Gastroesophageal sphincter (tissue), 4 donors: Measurements from ENCODE around the gene C2orf76. TPM values are rescaled to one million over a fixed set of nuclear protein-coding genes. Genes with fewer than 3 reads are reported as not detected.

ENCODE experiments used
- ATAC-seq: fragments of 150-250 bp; one replicate; pipeline ENCODE4 v1.9.1; 2016; ENCODE audit warnings: mild to moderate bottlenecking, moderate library complexity
- H3K27ac ChIP-seq, 4 donors: fragments of 200-600 bp; sonication (generic) in 3 of 4; 1 replicate in 3 of 4; 2 replicates in 1 of 4; pipeline ENCODE4 v1.5.1; 2016 to 2019
- H3K27me3 ChIP-seq: fragments of 200-600 bp; sonication (generic); one replicate; pipeline ENCODE4 v1.5.1; 2019
- H3K36me3 ChIP-seq, 2 donors: fragments of 200-600 bp; sonication (generic); one replicate each; pipeline ENCODE4 v1.5.1; 2019; ENCODE audit warnings: control low read depth in 1 of 2
- H3K4me1 ChIP-seq, 3 donors: fragments of 200-600 bp; sonication (generic); 1 replicate in 2 of 3; 2 replicates in 1 of 3; pipeline ENCODE4 v1.5.1; 2016 to 2019; ENCODE audit warnings: control low read depth in 2 of 3
- H3K4me3 ChIP-seq, 2 donors: fragments of 200-600 bp; sonication (generic); one replicate each; pipeline ENCODE4 v1.5.1; 2019; ENCODE audit warnings: mild to moderate bottlenecking in 1 of 2, moderate library complexity in 1 of 2
- H3K9me3 ChIP-seq, 3 donors: fragments of 200-600 bp; sonication (generic); one replicate each; pipeline ENCODE4 v1.5.1; 2017 to 2019; ENCODE audit warnings: control low read depth in 2 of 3
- CTCF ChIP-seq, 4 experiments: fragments of 200-600 bp in 2 of 4; fragments of 450-650 bp in 2 of 4; sonication (generic) in 1 of 4; IDR thresholded peaks; one replicate each; pipeline ENCODE4 v1.5.1; 2017 to 2019; ENCODE audit warnings: antibody characterized with exemption in 4 of 4, mild to moderate bottlenecking in 2 of 4, moderate library complexity in 2 of 4
- EP300 ChIP-seq: sonication (generic); formaldehyde crosslinking; IDR thresholded peaks from one replicate; pipeline ENCODE4 v1.6.1; 2017; ENCODE audit warnings: antibody characterized with exemption, mild to moderate bottlenecking
- POLR2A ChIP-seq, 2 donors: fragments of 450-650 bp; IDR thresholded peaks; one replicate each; pipeline ENCODE4 v1.6.1; 2017; ENCODE audit warnings: antibody characterized with exemption in 2 of 2, mild to moderate bottlenecking in 2 of 2, moderate library complexity in 1 of 2
- POLR2AphosphoS5 ChIP-seq: sonication (generic); formaldehyde crosslinking; IDR thresholded peaks from one replicate; pipeline ENCODE4 v1.6.1; 2017; ENCODE audit warnings: antibody characterized with exemption
- WGBS, 2 donors: methylation state at CpG; one replicate each; pipeline ENCODE4 v1.1.5; 2018; ENCODE audit warnings: low coverage in 1 of 2; 5-methylcytosine and 5-hydroxymethylcytosine counted together
- total RNA-seq, 4 donors: library from RNA; depleted of rRNA; stranded (reverse); fragments of >200 nt; gene quantifications; one replicate each; pipeline ENCODE4 v1.1.0, GENCODE V29; 2016

The C2orf76 gene
- total RNA-seq, 4 donors from 2014 or later: 9.2 to 17.3 (median 11.9) TPM

GRCh38 chr2:119289642-119290041 is 77.0 kb downstream of the C2orf76 start:
- Histone ChIP-seq H3K27ac (peak overlapping the region in 1 of 4 donors; percentile 10), H3K9me3 (no peaks in the 10 kb centered on the region), H3K4me1 (peaks cover 0 to 40% (median 0%) of the 10 kb centered on the region in 3 donors), H3K4me3 (no peak overlapping the region), H3K27me3 (no peaks in the 10 kb centered on the region), H3K36me3 (peaks cover 0 to 17% of the 10 kb centered on the region in 2 donors)
- TF ChIP-seq CTCF (IDR thresholded peaks at IDR 0.05) (no peak), POLR2AphosphoS5 (peak; percentile 89)
- ATAC-seq: no peak
- WGBS, 2 donors: 60 to 89% methylated on average over 3 to 4 of the region's 6 CpGs

- peaks cover 0 to 12% of the 10 kb centered on the region in 2 donors for H3K36me3 ChIP-seq
- no peak overlapping the region for H3K4me3 ChIP-seq
- H3K9me3 ChIP-seq: no peaks in the 10 kb centered on the region
- no peak for ATAC-seq
- no peak overlapping the region for H3K27ac ChIP-seq
- TF ChIP-seq EP300: no peak
- TF ChIP-seq POLR2AphosphoS5: peak; percentile 94
- TF ChIP-seq POLR2A (IDR thresholded peaks at IDR 0.05): no peak
- no peak for TF ChIP-seq CTCF (IDR thresholded peaks at IDR 0.05)
- 42 to 80% methylated on average over 2 to 6 of the region's 11 CpGs for WGBS, 2 donors
- H3K27me3 ChIP-seq: no peaks in the 10 kb centered on the region
- H3K4me1 ChIP-seq: peaks cover 0 to 41% (median 0%) of the 10 kb centered on the region in 3 donors
Measured at GRCh38 chr2:119289093-119289492, 77.5 kb downstream of the C2orf76 start.

GRCh38 chr2:119288576-119288975 is 78.1 kb downstream of the C2orf76 start:
- Histone ChIP-seq H3K36me3 (peaks cover 0 to 9% of the 10 kb centered on the region in 2 donors), H3K4me1 (peaks cover 0 to 46% (median 0%) of the 10 kb centered on the region in 3 donors), H3K27me3 (no peaks in the 10 kb centered on the region), H3K4me3 (no peak overlapping the region), H3K27ac (no peak overlapping the region), H3K9me3 (no peaks in the 10 kb centered on the region)
- ATAC-seq: no peak
- TF ChIP-seq EP300 (no peak), CTCF (IDR thresholded peaks at IDR 0.05) (no peak), POLR2AphosphoS5 (no peak)
- 83 to 90% methylated on average over 2 to 5 of the region's 6 CpGs for whole genome bisulfite sequencing, 2 donors

GRCh38 chr2:119286661-119287060 is 80.0 kb downstream of the C2orf76 start:
- Histone ChIP-seq H3K4me3 (no peak overlapping the region), H3K4me1 (peaks cover 0 to 44% (median 0%) of the 10 kb centered on the region in 3 donors), H3K36me3 (peaks cover 0 to 9% of the 10 kb centered on the region in 2 donors), H3K27me3 (no peaks in the 10 kb centered on the region), H3K9me3 (no peaks in the 10 kb centered on the region), H3K27ac (no peak overlapping the region)
- TF ChIP-seq CTCF (IDR thresholded peaks at IDR 0.05) (no peak), POLR2A (IDR thresholded peaks at IDR 0.05) (no peak), POLR2AphosphoS5 (no peak), EP300 (no peak)
- WGBS, 2 donors: 81 to 86% methylated on average over 4 to 8 of the region's 8 CpGs
- ATAC-seq: no peak

GRCh38 chr2:119283873-119284331 is 82.7 kb downstream of the C2orf76 start:
- ATAC-seq: peak; percentile 87
- H3K36me3 ChIP-seq: peaks cover 0 to 9% of the 10 kb centered on the region in 2 donors
- peaks cover 0 to 21% (median 0%) of the 10 kb centered on the region in 3 donors for H3K4me1 ChIP-seq
- H3K9me3 ChIP-seq: no peaks in the 10 kb centered on the region
- 63 to 75% methylated on average over 5 to 7 of the region's 10 CpGs for WGBS, 2 donors
- no peak overlapping the region for H3K27ac ChIP-seq
- TF ChIP-seq EP300 (no peak), POLR2AphosphoS5 (peak; percentile 69)
- H3K27me3 ChIP-seq: no peaks in the 10 kb centered on the region
- H3K4me3 ChIP-seq: no peak overlapping the region
